Measurements from ENCODE around the gene SEPTIN1. TPM values are rescaled to one million over a fixed set of nuclear protein-coding genes. Genes with fewer than 3 reads are reported as not detected.

SEPTIN1 gene
- total and polyA plus RNA-seq, 2 donors (not counting 3 experiments of a cell fraction or from before 2014, with no cell fraction given) = 0.07 to 0.75 TPM

- H4K20me1 ChIP-seq (replicated peaks; ENCODE audit: control insufficient read depth, extremely low read depth, insufficient read depth, low read length) = no peaks in the 10 kb centered on the region
- peak overlapping the region; percentile 92 for H3K9ac ChIP-seq (replicated peaks; ENCODE audit: extremely low read depth, insufficient read depth, low read length)
- intact Hi-C loops (cut with micrococcal nuclease) (no loop called here), dilution Hi-C loops (cut with MboI; ENCODE audit: extremely low pct_ligation_motif_present, low sequenced_read_pairs) (no loop called here)
- peak overlapping the region in 2 of 3 experiments; percentile 49 for H3K4me3 ChIP-seq (replicated peaks in 1 of 3; ENCODE audit: insufficient read depth in 1 of 3, low read depth in 1 of 3, low read length in 3 of 3)
- no peaks in the 10 kb centered on the region for H3K79me2 ChIP-seq (ENCODE audit: control insufficient read depth, insufficient read depth, low read length)
- H3K9me3 ChIP-seq (replicated peaks; ENCODE audit: control insufficient read depth, insufficient read depth, low read length) = no peaks in the 10 kb centered on the region
- H3K27me3 ChIP-seq (ENCODE audit: control insufficient read depth in 2 of 2, insufficient read depth in 2 of 2, low read length in 2 of 2) = no peaks in the 10 kb centered on the region
- FAIRE-seq (peak; percentile 69), DNase-seq (ENCODE audit: low read depth, low spot score) (no peak)
- CTCF ChIA-PET = interaction anchor here (1.5 to 2.0 kb wide), 5 partner anchors 16 to 40 kb away, joined by 4 to 11 read pairs (median 6); partner anchors contain the start of gene ZNF48
- BruUV-seq (replicated peaks) = no TSS peak
- H3K4me1 ChIP-seq (ENCODE audit: control insufficient read depth, extremely low read depth, insufficient read depth, low read length) = peaks cover 12% of the 10 kb centered on the region
- H3K36me3 ChIP-seq (ENCODE audit: control insufficient read depth in 2 of 2, extremely low read depth in 1 of 2, insufficient read depth in 2 of 2, low read length in 2 of 2) = no peaks in the 10 kb centered on the region
- no peaks in the 10 kb centered on the region for H3K9me1 ChIP-seq (replicated peaks; ENCODE audit: control insufficient read depth, extremely low read depth, insufficient read depth, low read length)
- H3K4me2 ChIP-seq (ENCODE audit: insufficient read depth, low read length) = peak overlapping the region; percentile 83
- H3K27ac ChIP-seq (ENCODE audit: insufficient read depth, low read depth, low read length) = peak overlapping the region; percentile 98
- TF ChIP-seq MAX (IDR thresholded peaks at IDR 0.05; ENCODE audit: insufficient read depth, insufficient read length) (no peak), FOS (IDR thresholded peaks at IDR 0.05; ENCODE audit: borderline replicate concordance, insufficient read depth, low read length) (no peak), EZH2 (IDR thresholded peaks at IDR 0.05; ENCODE audit: borderline replicate concordance, low read depth, low read length, severe bottlenecking) (no peak), POLR2A (IDR thresholded peaks at IDR 0.05; ENCODE audit: low read depth, low read length) (no peak), GATA2 (IDR thresholded peaks at IDR 0.05; ENCODE audit: insufficient read depth, insufficient read length, low read depth, low read length) (no peak), CTCF (IDR thresholded peaks at IDR 0.05; ENCODE audit: extremely low read depth in 1 of 2, insufficient read depth in 1 of 2, low read depth in 1 of 2, low read length in 2 of 2) (no peak), POLR2AphosphoS5 (IDR thresholded peaks at IDR 0.05; ENCODE audit: insufficient read depth, low read depth, low read length) (no peak), MYC (IDR thresholded peaks at IDR 0.05; ENCODE audit: low read depth, low read length) (no peak), JUN (IDR thresholded peaks at IDR 0.05; ENCODE audit: borderline replicate concordance, insufficient read depth, insufficient read length, low read depth) (no peak)
- POLR2A ChIA-PET = interaction anchor here (1.5 kb wide), 1 partner anchor 23 kb away, joined by 4 read pairs; no protein-coding TSS in a partner anchor
- H2AFZ ChIP-seq (ENCODE audit: low read depth, low read length) = peak overlapping the region; percentile 61
Observed at GRCh38 chr16:30377050-30377811, 5.1 kb downstream of the SEPTIN1 start.

Data from endothelial cell of umbilical vein (primary cell).